ENCODE results near the gene RBMS3.

GRCh38 chr3:29644956-29645636 lies 364.2 kb downstream of the RBMS3 start:
- TF ChIP-seq CTCF (IDR thresholded peaks at IDR 0.05) (no peak), POLR2A (IDR thresholded peaks at IDR 0.05) (no peak)
